M059J (cell line): ENCODE measurements around the gene RNASEH2A. TPM values are rescaled to one million over a fixed set of nuclear protein-coding genes. Genes with fewer than 3 reads are reported as not detected.

ENCODE experiments used
- DNase-seq: peaks from one replicate; pipeline ENCODE4 v3.0.0-alpha.2; 2012; ENCODE audit warnings: low read depth
- total RNA-seq: library from RNA; depleted of rRNA; stranded (reverse); fragments of >200 nt; shearing (Covaris generic); gene quantifications from 2 replicates; pipeline ENCODE4 v1.2.3, GENCODE V29; 2014; rRNA removed

RNASEH2A gene
- total RNA-seq: 50.4 and 62.8 TPM in 2 replicates

GRCh38 chr19:12806242-12807081 lies at the start of gene RNASEH2A:
Gene RNASEH2A, plus strand, starts transcription at chr19:12806584. Its CDS starts 90 bp downstream, at chr19:12806674.
- peak; percentile 88 for DNase-seq

DNA sequence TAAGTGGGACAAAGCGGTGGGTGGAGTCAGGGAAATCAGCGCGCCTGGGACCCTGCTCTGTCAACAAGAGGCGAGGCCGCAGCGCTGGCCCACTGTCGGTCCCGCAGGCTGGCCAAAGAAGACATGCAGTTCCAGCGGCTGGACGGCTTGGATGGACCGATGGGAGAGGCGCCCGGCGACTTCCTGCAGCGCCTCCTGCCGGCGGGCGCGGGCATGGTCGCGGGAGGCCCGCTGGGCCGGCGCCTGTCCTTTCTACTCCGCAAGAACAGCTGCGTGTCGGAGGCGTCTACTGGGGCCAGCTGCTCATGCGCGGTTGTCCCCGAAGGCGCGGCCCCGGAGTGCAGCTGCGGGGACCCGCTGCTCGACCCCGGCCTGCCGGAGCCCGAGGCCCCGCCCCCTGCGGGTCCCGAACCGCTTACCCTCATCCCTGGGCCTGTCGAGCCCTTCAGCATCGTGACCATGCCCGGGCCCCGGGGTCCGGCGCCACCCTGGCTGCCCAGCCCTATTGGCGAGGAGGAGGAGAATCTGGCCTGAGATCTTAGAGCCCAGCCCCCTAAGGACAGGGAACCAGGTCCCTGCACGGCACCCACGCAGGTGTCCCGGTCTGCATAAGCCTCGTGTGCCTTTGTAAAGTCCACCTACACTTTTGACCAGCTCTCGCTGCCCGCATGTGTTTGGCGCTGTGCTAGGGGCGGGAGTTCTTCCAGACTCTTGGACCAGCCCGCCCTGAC lies 48.7 kb upstream of the RNASEH2A start:
- DNase-seq: peak; percentile 58

GRCh38 chr19:12759686-12760085 lies 46.7 kb upstream of the RNASEH2A start:
- no peak for DNase-seq

DNA sequence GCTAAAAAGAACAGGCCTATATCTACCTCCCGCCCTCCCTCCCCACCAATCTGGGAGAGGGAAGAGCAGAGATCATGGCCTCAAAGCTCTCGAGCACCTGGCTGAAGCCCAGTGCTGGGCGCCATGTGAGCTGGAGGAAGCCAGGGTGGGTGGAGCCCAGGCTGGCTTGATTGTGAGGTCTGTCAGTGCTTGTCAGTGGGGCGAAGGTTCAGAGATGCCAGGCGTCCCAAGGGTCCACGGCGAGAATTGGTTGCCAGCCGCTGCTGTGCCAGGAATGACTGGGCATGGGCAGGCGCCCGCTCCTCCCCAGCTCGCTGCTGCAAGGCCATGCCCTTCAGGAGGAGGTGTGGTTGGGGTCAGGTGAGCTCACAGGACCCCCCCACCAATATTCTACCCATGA lies 43.3 kb upstream of the RNASEH2A start:
- DNase-seq: no peak

GRCh38 chr19:12764698-12765097 lies 41.7 kb upstream of the RNASEH2A start:
- DNase-seq: no peak

DNA sequence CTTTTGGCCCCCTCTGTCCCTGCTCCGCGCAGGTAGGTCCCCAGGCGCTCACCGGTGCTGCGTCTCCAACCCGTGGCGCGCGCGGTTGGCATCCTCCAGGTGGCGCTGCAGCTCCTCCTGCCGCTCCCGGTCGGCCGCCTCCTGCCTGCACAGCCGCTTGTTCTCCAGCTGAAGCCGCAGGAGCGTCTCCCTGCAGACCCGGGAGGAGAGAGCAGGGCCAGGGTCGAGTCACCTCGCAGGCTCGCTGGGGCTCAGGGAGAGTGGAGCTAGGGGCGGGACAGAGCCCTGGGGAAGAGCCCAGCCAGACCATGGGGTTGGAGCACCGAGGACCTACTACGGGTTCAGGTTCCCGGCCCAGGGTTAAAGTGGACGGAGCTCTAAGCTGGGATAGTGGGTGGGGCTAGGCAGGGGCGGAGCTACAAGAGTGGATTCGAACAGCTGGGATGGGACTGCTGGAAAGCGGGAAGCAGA lies 40.3 kb upstream of the RNASEH2A start:
- peak; percentile 64 for DNase-seq

- no peak for DNase-seq
Measured at GRCh38 chr19:12767150-12767549, 39.2 kb upstream of the RNASEH2A start.

- no peak for DNase-seq
Measured at GRCh38 chr19:12767666-12768065, 38.7 kb upstream of the RNASEH2A start.

- DNase-seq: no peak
Measured at GRCh38 chr19:12769689-12770088, 36.7 kb upstream of the RNASEH2A start.

GRCh38 chr19:12770922-12771321 lies 35.5 kb upstream of the RNASEH2A start:
- no peak for DNase-seq

DNA sequence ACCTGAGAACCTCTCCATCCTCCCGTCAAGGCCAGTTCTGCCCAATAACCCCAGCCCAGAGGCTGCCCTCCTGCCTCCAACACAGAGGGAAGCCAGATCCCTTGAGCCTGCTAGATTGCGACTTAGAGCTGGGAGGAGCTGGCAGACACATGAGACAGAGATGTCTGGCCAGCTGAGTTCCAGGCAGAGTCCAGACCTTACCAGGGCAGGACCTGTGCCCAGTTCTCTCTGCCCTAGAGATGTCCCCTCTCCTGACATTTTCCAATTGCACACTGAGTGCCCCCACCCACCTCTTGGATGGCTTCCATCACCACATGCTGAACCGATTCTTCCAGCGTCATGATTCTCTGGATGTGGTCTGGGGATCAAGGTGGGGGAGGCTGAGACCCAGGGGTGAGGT lies 34.1 kb upstream of the RNASEH2A start:
- DNase-seq: no peak

DNA sequence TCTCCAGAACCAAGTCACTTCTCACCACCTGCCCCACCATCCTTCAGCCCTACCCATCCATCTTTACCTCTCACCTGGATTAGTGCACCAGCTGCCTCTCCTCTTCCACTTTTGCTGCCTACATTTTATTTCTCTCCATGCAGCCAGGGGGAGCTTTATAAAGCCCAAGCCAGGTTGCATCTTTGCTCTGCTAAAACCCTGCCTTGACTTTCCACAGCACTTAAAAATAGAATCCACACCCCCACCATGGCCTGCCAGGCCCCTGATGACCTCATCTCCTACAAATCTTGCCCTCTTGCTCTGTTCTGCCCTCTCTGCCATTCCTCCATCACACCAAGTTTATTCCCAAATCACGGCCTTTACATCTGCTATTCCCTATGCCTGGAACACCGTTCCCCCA lies 32.8 kb upstream of the RNASEH2A start:
- peak; percentile 52 for DNase-seq

GRCh38 chr19:12774588-12775555 lies 31.5 kb upstream of the RNASEH2A start, which contains the start of gene HOOK2:
Gene HOOK2, minus strand, starts transcription at chr19:12775552. Its CDS starts 103 bp downstream, at chr19:12775449.
- no peak for DNase-seq

- DNase-seq: peak; percentile 74
Measured at GRCh38 chr19:12777217-12778016, 29.0 kb upstream of the RNASEH2A start.

- peak; percentile 82 for DNase-seq
Measured at GRCh38 chr19:12778017-12778904, 28.1 kb upstream of the RNASEH2A start.

GRCh38 chr19:12778905-12779161 lies 27.6 kb upstream of the RNASEH2A start:
- DNase-seq: no peak

DNA sequence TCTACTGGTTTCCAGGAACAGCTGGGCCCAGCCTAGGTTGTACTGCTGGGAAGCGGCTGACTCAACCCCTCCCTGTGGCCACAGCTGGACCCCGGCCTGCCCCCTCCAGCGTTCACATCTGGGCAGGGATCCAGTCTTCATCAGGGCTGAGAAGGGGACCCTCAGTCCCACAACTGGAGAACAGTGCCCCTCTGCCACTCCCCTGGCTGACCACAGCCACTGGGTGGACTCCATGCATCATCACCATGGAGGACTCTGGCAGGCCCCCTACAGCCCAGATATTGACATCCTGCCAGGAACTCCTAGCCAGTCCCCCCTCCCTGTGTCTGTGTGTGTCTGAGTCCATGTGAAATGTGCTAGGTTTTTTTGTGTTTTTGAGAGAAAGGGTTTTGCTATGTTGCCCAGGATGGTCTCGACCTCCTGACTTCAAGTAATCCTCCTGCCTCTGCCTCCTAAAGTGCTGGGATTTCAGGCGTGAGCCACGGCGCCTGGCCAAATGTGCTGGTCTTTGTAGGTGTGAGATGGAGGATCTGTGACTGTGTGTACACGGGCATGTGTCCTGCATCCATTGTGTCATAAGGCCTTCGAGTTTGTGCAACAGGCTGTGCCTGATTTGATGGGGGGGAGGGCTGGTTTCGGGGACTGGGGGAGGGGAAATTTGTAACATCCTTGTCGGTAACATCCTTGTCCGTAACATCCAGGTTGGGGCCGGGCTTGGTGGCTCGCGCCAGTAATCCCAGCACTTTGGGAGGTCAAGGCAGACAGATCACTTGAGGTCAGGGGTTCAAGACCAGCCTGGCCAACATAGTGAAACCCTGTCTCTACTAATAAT lies 27.0 kb upstream of the RNASEH2A start:
- DNase-seq: peak; percentile 69

DNA sequence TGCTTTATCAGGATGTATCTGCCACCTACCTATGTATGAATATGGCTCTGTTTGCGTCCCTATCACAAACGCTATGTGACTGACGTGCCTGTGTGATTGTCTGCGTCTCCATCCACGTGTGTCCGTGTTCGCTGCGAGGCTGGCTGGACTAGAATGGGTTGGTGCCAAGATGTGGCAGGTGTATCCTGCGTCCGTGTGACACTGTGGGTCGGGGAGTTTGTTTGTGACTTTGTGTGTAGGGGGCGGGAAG lies 24.3 kb upstream of the RNASEH2A start:
- no peak for DNase-seq
